ENCODE results near the gene PIK3R6.
A peak's percentile ranks its signal among the peaks of the same experiment; 100 is the strongest.

Gene PIK3R6

DNA sequence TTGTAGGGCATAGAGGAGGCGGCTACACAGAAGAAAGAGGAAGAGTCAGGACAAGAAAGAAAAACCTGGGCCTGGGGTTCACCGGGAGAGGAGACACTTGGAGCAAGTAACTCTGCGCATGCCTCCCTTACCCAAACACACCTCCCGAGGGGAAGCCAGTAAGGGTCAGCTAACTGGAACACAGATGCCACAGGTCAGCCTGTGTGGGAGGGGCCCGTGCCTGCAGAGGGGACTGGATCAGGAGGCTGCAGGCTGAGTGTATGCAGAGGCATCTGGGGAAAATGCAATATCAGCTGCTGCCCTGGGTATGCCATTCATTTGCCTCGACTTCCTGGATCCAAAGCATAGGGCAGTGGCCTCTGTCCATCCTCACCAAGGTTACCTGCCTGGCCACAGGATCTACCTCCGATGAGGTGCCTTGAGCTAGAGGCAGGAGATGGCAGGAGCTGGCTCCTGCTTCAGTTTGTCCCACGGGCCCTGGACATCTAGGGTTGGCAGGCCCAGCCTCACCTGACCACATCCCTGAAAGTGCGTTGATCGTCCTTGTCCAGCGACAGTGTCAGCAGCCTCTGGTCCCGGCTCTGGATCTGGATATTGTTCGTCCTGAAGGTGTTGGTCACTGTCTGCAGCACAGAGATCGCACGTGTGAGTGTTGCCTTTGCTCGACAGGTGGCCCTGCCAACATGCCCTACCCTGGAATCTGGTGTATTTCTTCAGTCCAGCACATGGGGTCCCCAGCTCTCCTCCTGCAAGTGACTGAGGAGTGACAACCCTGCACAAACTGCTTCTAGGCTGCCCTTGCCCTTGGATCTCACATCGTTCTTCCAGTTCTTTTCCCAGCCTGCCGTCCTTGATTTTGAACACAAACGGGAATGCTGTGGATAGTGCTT, 63.7 kb downstream of the PIK3R6 start:
- peak in 2 of 3 donors; percentile 12 to 36 for DNase-seq
- Histone ChIP-seq H3K4me3 (ENCODE audit: control insufficient read depth in 1 of 7, extremely low read depth in 1 of 7, insufficient read depth in 4 of 7, low read depth in 2 of 7, low read length in 6 of 7) (no peak overlapping the region), H3K9me3 (ENCODE audit: control extremely low read depth in 1 of 5, control insufficient read depth in 4 of 5, insufficient read depth in 2 of 5, low read depth in 1 of 5, low read length in 4 of 5) (peaks cover 0 to 6% (median 0%) of the 10 kb centered on the region in 5 experiments), H3K27me3 (replicated peaks in 2 of 5; ENCODE audit: control insufficient read depth in 4 of 5, insufficient read depth in 5 of 5, low read length in 4 of 5) (no peaks in the 10 kb centered on the region), H3K27ac (ENCODE audit: insufficient read depth in 1 of 2, low read depth in 1 of 2, low read length in 2 of 2, poor library complexity in 1 of 2, severe bottlenecking in 2 of 2) (no peak overlapping the region), H3K4me1 (ENCODE audit: control extremely low read depth in 1 of 4, control insufficient read depth in 4 of 4, insufficient read depth in 4 of 4, low read length in 3 of 4) (peaks cover 0 to 18% (median 10%) of the 10 kb centered on the region in 4 experiments), H3K36me3 (ENCODE audit: control insufficient read depth in 4 of 4, insufficient read depth in 4 of 4, low read length in 3 of 4) (peaks cover 0 to 19% (median 9%) of the 10 kb centered on the region in 4 experiments)
- ChIA-PET POLR2A (no interaction called here), CTCF (interaction anchor here (0.6 to 2.2 kb wide), 9 partner anchors 21 to 398 kb away, joined by 3 to 15 read pairs (median 4); no protein-coding TSS in a partner anchor)
- 97% methylated on average over 19 of the region's 19 CpGs for WGBS (ENCODE audit: insufficient coverage)

DNA sequence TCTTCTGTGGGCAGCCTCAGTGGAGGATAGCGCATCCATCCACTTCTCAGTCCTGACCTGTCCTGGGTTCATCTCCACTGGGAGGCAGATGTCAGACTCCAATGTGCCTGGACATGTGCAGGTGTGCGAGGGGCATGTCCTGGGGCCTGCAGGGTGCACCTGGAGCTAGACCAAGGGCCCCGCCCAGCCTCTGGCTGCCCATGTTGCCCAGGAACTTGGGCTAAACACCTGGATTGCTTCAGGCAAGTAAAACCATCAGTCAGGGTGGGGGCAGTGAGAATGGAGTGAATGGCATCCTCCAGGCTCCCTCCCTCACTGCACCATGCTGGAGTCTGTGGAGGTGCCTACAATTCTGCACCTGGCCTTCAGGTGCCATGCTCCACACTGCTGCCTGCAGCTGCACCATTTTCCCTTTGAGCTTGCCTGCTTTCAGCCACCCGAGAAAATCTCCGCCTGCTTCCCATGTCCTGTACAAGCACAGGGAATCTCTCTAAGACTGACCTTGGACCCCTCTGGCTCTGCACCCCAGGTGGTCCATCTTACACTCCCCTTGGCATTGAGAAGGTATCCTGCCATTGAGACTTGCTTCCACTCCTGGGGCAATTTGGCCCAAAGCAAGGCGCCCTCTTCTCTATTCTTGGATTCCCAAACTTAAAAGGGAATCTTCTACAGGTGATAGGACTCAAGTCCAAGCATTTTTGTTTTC, 66.2 kb downstream of the PIK3R6 start:
- peaks cover 0 to 19% (median 5%) of the 10 kb centered on the region in 4 experiments for H3K36me3 ChIP-seq (ENCODE audit: control insufficient read depth in 4 of 4, insufficient read depth in 4 of 4, low read length in 3 of 4)
- no peak overlapping the region for H3K4me3 ChIP-seq (ENCODE audit: control insufficient read depth in 1 of 7, extremely low read depth in 1 of 7, insufficient read depth in 4 of 7, low read depth in 2 of 7, low read length in 6 of 7)
- whole genome bisulfite sequencing (ENCODE audit: insufficient coverage): 95% methylated on average over 6 of the region's 6 CpGs
- H3K9me3 ChIP-seq (ENCODE audit: control extremely low read depth in 1 of 5, control insufficient read depth in 4 of 5, insufficient read depth in 2 of 5, low read depth in 1 of 5, low read length in 4 of 5): no peaks in the 10 kb centered on the region
- ChIA-PET POLR2A (no interaction called here), CTCF (interaction anchor here (0.6 to 4.3 kb wide), 6 partner anchors 14 to 197 kb away, joined by 3 to 24 read pairs (median 4); no protein-coding TSS in a partner anchor)
- no peak overlapping the region for H3K27ac ChIP-seq (ENCODE audit: insufficient read depth in 1 of 2, low read depth in 1 of 2, low read length in 2 of 2, poor library complexity in 1 of 2, severe bottlenecking in 2 of 2)
- DNase-seq: no peak
- H3K4me1 ChIP-seq (ENCODE audit: control extremely low read depth in 1 of 4, control insufficient read depth in 4 of 4, insufficient read depth in 4 of 4, low read length in 3 of 4): peaks cover 0 to 3% (median 2%) of the 10 kb centered on the region in 4 experiments
- no peaks in the 10 kb centered on the region for H3K27me3 ChIP-seq (replicated peaks in 2 of 5; ENCODE audit: control insufficient read depth in 4 of 5, insufficient read depth in 5 of 5, low read length in 4 of 5)

DNA sequence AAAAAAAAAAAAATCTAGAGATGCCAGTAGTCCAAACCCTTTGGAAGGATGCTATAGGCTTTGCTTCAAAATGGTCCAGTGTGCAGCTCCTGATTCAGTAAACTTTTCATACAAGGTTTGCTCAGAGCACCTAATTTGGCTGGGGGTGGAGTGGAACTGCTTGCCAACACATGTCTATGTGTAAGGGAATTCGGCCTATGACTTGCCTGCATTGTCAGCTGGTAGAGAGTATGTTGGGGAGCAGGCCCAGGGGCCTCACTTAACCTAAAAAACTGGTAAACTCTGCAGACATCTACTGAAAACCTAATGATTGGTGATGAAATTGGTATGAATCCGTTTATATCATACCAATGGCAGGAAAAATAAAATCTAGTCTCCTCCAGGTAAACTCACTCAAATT, 66.8 kb downstream of the PIK3R6 start:
- H3K27me3 ChIP-seq (replicated peaks in 2 of 5; ENCODE audit: control insufficient read depth in 4 of 5, insufficient read depth in 5 of 5, low read length in 4 of 5): no peaks in the 10 kb centered on the region
- ChIA-PET CTCF (interaction anchor here (0.6 to 4.3 kb wide), 5 partner anchors 13 to 198 kb away, joined by 3 to 24 read pairs (median 3); no protein-coding TSS in a partner anchor), POLR2A (no interaction called here)
- peaks cover 0 to 3% (median 0%) of the 10 kb centered on the region in 4 experiments for H3K4me1 ChIP-seq (ENCODE audit: control extremely low read depth in 1 of 4, control insufficient read depth in 4 of 4, insufficient read depth in 4 of 4, low read length in 3 of 4)
- 100% methylated on average over 1 of the region's 2 CpGs for WGBS (ENCODE audit: insufficient coverage)
- no peak overlapping the region for H3K4me3 ChIP-seq (ENCODE audit: control insufficient read depth in 1 of 7, extremely low read depth in 1 of 7, insufficient read depth in 4 of 7, low read depth in 2 of 7, low read length in 6 of 7)
- peaks cover 0 to 19% (median 5%) of the 10 kb centered on the region in 4 experiments for H3K36me3 ChIP-seq (ENCODE audit: control insufficient read depth in 4 of 4, insufficient read depth in 4 of 4, low read length in 3 of 4)
- H3K9me3 ChIP-seq (ENCODE audit: control extremely low read depth in 1 of 5, control insufficient read depth in 4 of 5, insufficient read depth in 2 of 5, low read depth in 1 of 5, low read length in 4 of 5): no peaks in the 10 kb centered on the region
- no peak overlapping the region for H3K27ac ChIP-seq (ENCODE audit: insufficient read depth in 1 of 2, low read depth in 1 of 2, low read length in 2 of 2, poor library complexity in 1 of 2, severe bottlenecking in 2 of 2)
- no peak for DNase-seq

DNA sequence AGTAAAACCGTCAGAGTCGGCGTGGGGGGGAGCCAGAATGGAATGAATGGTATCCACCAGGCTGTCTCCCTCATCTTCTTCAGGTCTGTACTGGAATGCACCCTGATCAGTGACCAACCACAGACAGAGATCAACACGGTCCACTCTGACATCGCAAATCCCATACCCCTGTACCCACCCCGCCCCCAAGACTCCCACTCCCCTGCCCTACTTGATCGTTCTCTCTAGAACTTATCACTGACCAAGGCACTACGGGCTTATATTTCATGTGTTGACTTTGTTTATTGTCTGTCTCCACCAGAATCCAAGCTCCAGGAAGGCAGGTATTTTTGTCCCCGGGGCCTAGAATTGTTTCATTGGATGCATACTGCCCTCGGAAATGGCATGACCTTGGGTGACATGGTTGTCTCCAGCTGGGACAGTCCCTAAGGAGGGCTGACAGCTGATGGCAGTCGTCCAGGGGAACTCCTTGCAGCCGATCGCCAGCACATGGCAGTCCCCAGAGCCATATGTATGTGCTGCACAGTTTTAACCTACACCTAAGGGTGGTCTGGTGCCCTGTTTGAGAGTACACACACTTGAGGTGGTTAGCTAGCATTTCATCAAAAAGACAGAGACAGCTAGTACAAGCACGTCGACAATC, 67.8 kb downstream of the PIK3R6 start:
- ChIA-PET POLR2A (no interaction called here), CTCF (interaction anchor here (0.7 to 4.3 kb wide), 3 partner anchors 14 to 99 kb away, joined by 3 to 24 read pairs (median 4); no protein-coding TSS in a partner anchor)
- H3K27ac ChIP-seq (ENCODE audit: insufficient read depth in 1 of 2, low read depth in 1 of 2, low read length in 2 of 2, poor library complexity in 1 of 2, severe bottlenecking in 2 of 2): no peak overlapping the region
- H3K27me3 ChIP-seq (replicated peaks in 2 of 5; ENCODE audit: control insufficient read depth in 4 of 5, insufficient read depth in 5 of 5, low read length in 4 of 5): no peaks in the 10 kb centered on the region
- H3K4me1 ChIP-seq (ENCODE audit: control extremely low read depth in 1 of 4, control insufficient read depth in 4 of 4, insufficient read depth in 4 of 4, low read length in 3 of 4): peaks cover 0 to 6% (median 2%) of the 10 kb centered on the region in 4 experiments
- 68% methylated on average over 8 of the region's 15 CpGs for WGBS (ENCODE audit: insufficient coverage)
- peak overlapping the region in 1 of 7 experiments; percentile 36 for H3K4me3 ChIP-seq (ENCODE audit: control insufficient read depth in 1 of 7, extremely low read depth in 1 of 7, insufficient read depth in 4 of 7, low read depth in 2 of 7, low read length in 6 of 7)
- no peak for DNase-seq
- H3K36me3 ChIP-seq (ENCODE audit: control insufficient read depth in 4 of 4, insufficient read depth in 4 of 4, low read length in 3 of 4): peaks cover 0 to 19% (median 5%) of the 10 kb centered on the region in 4 experiments
- no peaks in the 10 kb centered on the region for H3K9me3 ChIP-seq (ENCODE audit: control extremely low read depth in 1 of 5, control insufficient read depth in 4 of 5, insufficient read depth in 2 of 5, low read depth in 1 of 5, low read length in 4 of 5)

DNA sequence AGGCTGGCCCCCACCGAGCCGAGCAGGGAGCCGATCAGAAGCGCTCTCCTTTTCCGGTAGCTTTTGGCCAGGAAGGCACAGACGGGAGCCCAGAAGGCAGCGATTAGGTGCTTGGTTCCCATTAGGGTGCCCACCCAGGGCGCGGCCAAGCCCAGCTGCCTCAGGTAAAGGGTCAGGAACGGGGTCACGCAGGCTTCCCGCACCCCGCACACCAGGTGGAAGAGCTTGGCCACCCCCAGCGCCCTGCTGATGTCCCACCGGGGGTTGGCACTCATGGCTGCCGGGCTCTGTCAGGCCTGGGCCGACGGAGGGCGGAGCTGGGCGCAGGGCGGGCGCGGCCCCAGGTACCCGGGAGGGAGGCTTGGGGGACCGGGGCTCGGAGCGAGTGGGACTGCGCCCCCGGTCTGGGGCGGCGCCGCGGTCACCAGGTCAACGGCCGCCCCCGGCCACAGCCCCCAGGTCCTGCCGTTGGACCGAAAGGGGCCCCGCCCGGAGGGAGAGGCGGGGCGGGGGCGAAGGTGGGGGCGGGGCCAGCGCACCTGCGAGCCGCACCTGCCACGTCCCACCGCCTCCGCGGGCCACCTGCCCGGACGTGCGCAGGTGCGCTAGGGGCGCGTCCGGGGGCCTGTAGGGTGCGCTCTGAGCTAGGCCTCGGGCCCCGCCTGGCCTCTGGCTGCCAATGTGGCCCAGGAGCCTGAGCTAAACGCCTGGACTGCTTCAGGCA, 68.5 kb downstream of the PIK3R6 start, which contains the start of gene MFSD6L:
MFSD6L (minus strand) TSS at position 520 of the 724 bp plus-strand sequence; CDS start at position 275, 245 bp downstream.
- peaks cover 0 to 19% (median 5%) of the 10 kb centered on the region in 4 experiments for H3K36me3 ChIP-seq (ENCODE audit: control insufficient read depth in 4 of 4, insufficient read depth in 4 of 4, low read length in 3 of 4)
- DNase-seq: peak in 1 of 3 donors; percentile 44
- H3K27me3 ChIP-seq (replicated peaks in 2 of 5; ENCODE audit: control insufficient read depth in 4 of 5, insufficient read depth in 5 of 5, low read length in 4 of 5): no peaks in the 10 kb centered on the region
- CTCF ChIA-PET: interaction anchor here (0.7 to 4.3 kb wide), 4 partner anchors 13 to 100 kb away, joined by 3 to 24 read pairs (median 4); no protein-coding TSS in a partner anchor
- H3K4me3 ChIP-seq (ENCODE audit: control insufficient read depth in 1 of 7, extremely low read depth in 1 of 7, insufficient read depth in 4 of 7, low read depth in 2 of 7, low read length in 6 of 7): peak within 1 kb of the TSS in 3 of 7 experiments; percentile 11 to 36 (median 13)
- H3K4me1 ChIP-seq (ENCODE audit: control extremely low read depth in 1 of 4, control insufficient read depth in 4 of 4, insufficient read depth in 4 of 4, low read length in 3 of 4): peaks cover 0 to 13% (median 6%) of the 10 kb centered on the region in 4 experiments
- WGBS (ENCODE audit: insufficient coverage): 52% methylated on average over 42 of the region's 62 CpGs
- POLR2A ChIA-PET: interaction anchor here (0.5 kb wide), 1 partner anchor 467 kb away, joined by 3 read pairs; no protein-coding TSS in a partner anchor
- no peaks in the 10 kb centered on the region for H3K9me3 ChIP-seq (ENCODE audit: control extremely low read depth in 1 of 5, control insufficient read depth in 4 of 5, insufficient read depth in 2 of 5, low read depth in 1 of 5, low read length in 4 of 5)
- no peak within 1 kb of the TSS for H3K27ac ChIP-seq (ENCODE audit: insufficient read depth in 1 of 2, low read depth in 1 of 2, low read length in 2 of 2, poor library complexity in 1 of 2, severe bottlenecking in 2 of 2)
